Suprapubic skin (tissue), 3 donors: ENCODE results near the gene ZBTB20.

ENCODE experiments used
- EP300 ChIP-seq: sonication (generic); formaldehyde crosslinking; IDR thresholded peaks from one replicate; pipeline ENCODE4 v1.6.1; 2017; ENCODE audit warnings: antibody characterized with exemption
- POLR2A ChIP-seq, 2 donors: fragments of 450-650 bp; IDR thresholded peaks; one replicate each; pipeline ENCODE4 v1.6.1; 2017; ENCODE audit warnings: antibody characterized with exemption in 2 of 2, mild to moderate bottlenecking in 2 of 2, moderate library complexity in 2 of 2
- TF ChIP-seq, protein P1 (sequence below), 2 donors: fragments of 200-600 bp in 1 of 2; fragments of 450-650 bp in 1 of 2; sonication (generic) in 1 of 2; IDR thresholded peaks; one replicate each; pipeline ENCODE4 v1.5.1; 2016 to 2019; ENCODE audit warnings: antibody characterized with exemption in 2 of 2, mild to moderate bottlenecking in 1 of 2, moderate library complexity in 1 of 2

DNA sequence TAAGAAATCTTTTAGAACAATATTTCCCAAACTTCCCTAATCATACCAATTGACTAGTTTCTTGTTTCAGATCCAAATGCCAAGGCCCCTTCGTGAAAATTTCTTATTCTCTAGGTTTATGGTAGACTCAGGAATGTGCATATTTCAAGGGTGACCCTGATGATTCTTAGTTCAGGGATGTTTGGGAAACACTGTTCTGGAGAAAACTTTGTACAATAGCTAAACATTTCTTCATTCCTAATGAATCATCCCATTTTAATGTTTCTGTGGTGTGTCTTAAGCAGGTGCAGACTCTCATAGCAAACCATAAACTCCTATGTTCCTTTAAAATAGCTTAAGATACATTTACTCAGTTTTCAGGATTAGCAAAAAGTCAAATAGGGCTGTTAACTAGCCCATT lies 538.8 kb downstream of the ZBTB20 start:
- TF ChIP-seq POLR2A (IDR thresholded peaks at IDR 0.05), result no peak
- no peak for TF ChIP-seq EP300
- TF ChIP-seq, protein P1, sequence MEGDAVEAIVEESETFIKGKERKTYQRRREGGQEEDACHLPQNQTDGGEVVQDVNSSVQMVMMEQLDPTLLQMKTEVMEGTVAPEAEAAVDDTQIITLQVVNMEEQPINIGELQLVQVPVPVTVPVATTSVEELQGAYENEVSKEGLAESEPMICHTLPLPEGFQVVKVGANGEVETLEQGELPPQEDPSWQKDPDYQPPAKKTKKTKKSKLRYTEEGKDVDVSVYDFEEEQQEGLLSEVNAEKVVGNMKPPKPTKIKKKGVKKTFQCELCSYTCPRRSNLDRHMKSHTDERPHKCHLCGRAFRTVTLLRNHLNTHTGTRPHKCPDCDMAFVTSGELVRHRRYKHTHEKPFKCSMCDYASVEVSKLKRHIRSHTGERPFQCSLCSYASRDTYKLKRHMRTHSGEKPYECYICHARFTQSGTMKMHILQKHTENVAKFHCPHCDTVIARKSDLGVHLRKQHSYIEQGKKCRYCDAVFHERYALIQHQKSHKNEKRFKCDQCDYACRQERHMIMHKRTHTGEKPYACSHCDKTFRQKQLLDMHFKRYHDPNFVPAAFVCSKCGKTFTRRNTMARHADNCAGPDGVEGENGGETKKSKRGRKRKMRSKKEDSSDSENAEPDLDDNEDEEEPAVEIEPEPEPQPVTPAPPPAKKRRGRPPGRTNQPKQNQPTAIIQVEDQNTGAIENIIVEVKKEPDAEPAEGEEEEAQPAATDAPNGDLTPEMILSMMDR (IDR thresholded peaks at IDR 0.05), result no peak
